WTC11 (cell line): ENCODE data around the gene PALM3. TPM values are rescaled to one million over a fixed set of nuclear protein-coding genes. Genes with fewer than 3 reads are reported as not detected.

Experiments
- ATAC-seq: fragments of 200-7000 bp; cut with Tn5 transposase; 2 replicates; pipeline ENCODE4 v1.10.0; 2021; ENCODE audit warnings: mild to moderate bottlenecking, moderate library complexity
- CTCF ChIA-PET: fragments of 300-600 bp; sonication (Branson Sonifier 250); formaldehyde crosslinking; loops from one replicate; lab custom pipeline; 2021; ENCODE audit warnings: antibody characterized with exemption; lab: Charles Lee
- POLR2A ChIA-PET: fragments of 350-600 bp; sonication (Branson Sonifier 250); formaldehyde crosslinking; loops from one replicate; lab custom pipeline; 2021; ENCODE audit warnings: antibody characterized with exemption; lab: Charles Lee
- DNase-seq: peaks from one replicate; pipeline ENCODE4 v3.0.0; 2021; ENCODE audit warnings: low spot score
- H3K27ac Mint-ChIP-seq: 2 replicates; pipeline ENCODE4 v1.8.0; 2021; ENCODE audit warnings: mixed read lengths
- H3K27me3 Mint-ChIP-seq: 2 replicates; pipeline ENCODE4 v1.8.0; 2021; ENCODE audit warnings: low read depth, mild to moderate bottlenecking, moderate library complexity, mixed read lengths
- H3K36me3 Mint-ChIP-seq: 2 replicates; pipeline ENCODE4 v1.8.0; 2021; ENCODE audit warnings: mixed read lengths
- H3K4me1 Mint-ChIP-seq: 2 replicates; pipeline ENCODE4 v1.8.0; 2022; ENCODE audit warnings: mixed read lengths
- H3K4me3 Mint-ChIP-seq: 2 replicates; pipeline ENCODE4 v1.8.0; 2021; ENCODE audit warnings: mild to moderate bottlenecking, moderate library complexity, mixed read lengths
- H3K9me3 Mint-ChIP-seq: 2 replicates; pipeline ENCODE4 v1.8.0; 2021; ENCODE audit warnings: mixed read lengths
- ATF2 ChIP-seq: sonication (generic); formaldehyde crosslinking; IDR thresholded peaks from 2 replicates; pipeline ENCODE4 v1.8.1; 2022; ENCODE audit warnings: low read depth, missing genetic modification reagents, borderline replicate concordance
- ELF4 ChIP-seq: sonication (generic); formaldehyde crosslinking; IDR thresholded peaks from 2 replicates; pipeline ENCODE4 v1.8.1; 2022; ENCODE audit warnings: low read depth, mild to moderate bottlenecking, moderate library complexity, missing genetic modification reagents
- FOXP1 ChIP-seq: sonication (generic); formaldehyde crosslinking; IDR thresholded peaks from 2 replicates; pipeline ENCODE4 v1.8.0; 2022; ENCODE audit warnings: missing genetic modification reagents, mild to moderate bottlenecking, moderate library complexity, borderline replicate concordance
- GRHL2 ChIP-seq: fragments of 250-450 bp; sonication (Bioruptor Pico); IDR thresholded peaks from 2 replicates; pipeline ENCODE4 v1.8.0; 2022; ENCODE audit warnings: mild to moderate bottlenecking, moderate library complexity; ENCODE audit not compliant: insufficient replicate concordance, severe bottlenecking
- HMGA2 ChIP-seq: fragments of 250-450 bp; sonication (Bioruptor Pico); IDR thresholded peaks from 2 replicates; pipeline ENCODE4 v1.4.0; 2021; ENCODE audit warnings: mild to moderate bottlenecking, moderate library complexity
- NFYB ChIP-seq: sonication (generic); formaldehyde crosslinking; conservative IDR thresholded peaks from 2 replicates; pipeline ENCODE4 v1.8.0; 2022; ENCODE audit warnings: low read depth, missing genetic modification reagents
- PRDM15 ChIP-seq: sonication (generic); formaldehyde crosslinking; IDR thresholded peaks from 2 replicates; pipeline ENCODE4 v1.8.0; 2022; ENCODE audit warnings: missing genetic modification reagents
- PRRX2 ChIP-seq: fragments of 250-450 bp; sonication (Bioruptor Pico); IDR thresholded peaks from 2 replicates; pipeline ENCODE4 v1.8.0; 2021; ENCODE audit warnings: mild to moderate bottlenecking
- SP1 ChIP-seq: sonication (generic); formaldehyde crosslinking; conservative IDR thresholded peaks from 2 replicates; pipeline ENCODE4 v1.8.1; 2022; ENCODE audit warnings: missing genetic modification reagents
- TCF7 ChIP-seq: sonication (generic); formaldehyde crosslinking; IDR thresholded peaks from 2 replicates; pipeline ENCODE4 v1.8.0; 2022; ENCODE audit warnings: mild to moderate bottlenecking, low read depth, missing genetic modification reagents, moderate library complexity
- USF1 ChIP-seq: sonication (generic); formaldehyde crosslinking; IDR thresholded peaks from 2 replicates; pipeline ENCODE4 v1.8.0; 2022; ENCODE audit warnings: mild to moderate bottlenecking, missing genetic modification reagents
- USF2 ChIP-seq: sonication (generic); formaldehyde crosslinking; IDR thresholded peaks from 2 replicates; pipeline ENCODE4 v1.8.1; 2023; ENCODE audit warnings: mild to moderate bottlenecking, missing genetic modification reagents, moderate library complexity
- ZBTB21 ChIP-seq: sonication (generic); formaldehyde crosslinking; IDR thresholded peaks from 2 replicates; pipeline ENCODE4 v1.8.1; 2023; ENCODE audit warnings: mild to moderate bottlenecking, missing genetic modification reagents, borderline replicate concordance
- ZNF121 ChIP-seq: sonication (generic); formaldehyde crosslinking; IDR thresholded peaks from 2 replicates; pipeline ENCODE4 v1.8.0; 2023; ENCODE audit warnings: missing genetic modification reagents
- ZNF138 ChIP-seq: sonication (generic); formaldehyde crosslinking; conservative IDR thresholded peaks from 2 replicates; pipeline ENCODE4 v1.8.1; 2022; ENCODE audit warnings: mild to moderate bottlenecking, moderate library complexity, missing genetic modification reagents
- ZNF232 ChIP-seq: sonication (generic); formaldehyde crosslinking; IDR thresholded peaks from 2 replicates; pipeline ENCODE4 v1.8.0; 2022; ENCODE audit warnings: mild to moderate bottlenecking, missing genetic modification reagents
- ZNF263 ChIP-seq: sonication (generic); formaldehyde crosslinking; IDR thresholded peaks from 2 replicates; pipeline ENCODE4 v1.8.1; 2022; ENCODE audit warnings: low read depth, mild to moderate bottlenecking, moderate library complexity, missing genetic modification reagents
- ZNF281 ChIP-seq: sonication (generic); formaldehyde crosslinking; IDR thresholded peaks from 2 replicates; pipeline ENCODE4 v1.8.0; 2023; ENCODE audit warnings: mild to moderate bottlenecking, missing genetic modification reagents
- ZNF317 ChIP-seq: sonication (generic); formaldehyde crosslinking; IDR thresholded peaks from 2 replicates; pipeline ENCODE4 v1.8.1; 2023; ENCODE audit warnings: low read depth, mild to moderate bottlenecking, moderate library complexity, missing genetic modification reagents, borderline replicate concordance
- total RNA-seq: library from RNA; stranded (reverse); gene quantifications from 3 replicates; pipeline ENCODE4 v1.2.3, GENCODE V29; 2021

The PALM3 gene
- total RNA-seq, 1 experiment from 2014 or later, result 31.1 TPM

GRCh38 chr19:14012378-14012915 lies 49.4 kb downstream of the PALM3 start:
- TF ChIP-seq FOXP1 (no peak), ZNF263 (CRISPR knock-in tag) (no peak), USF1 (CRISPR knock-in tag) (no peak), ZNF138 (CRISPR knock-in tag) (no peak), ZNF232 (CRISPR knock-in tag) (no peak), ZNF317 (CRISPR knock-in tag) (no peak), NFYB (CRISPR knock-in tag) (no peak), ELF4 (CRISPR knock-in tag) (no peak), ATF2 (CRISPR knock-in tag) (no peak), ZNF281 (no peak), HMGA2 (CRISPR knock-in tag) (no peak), GRHL2 (CRISPR knock-in tag) (no peak), USF2 (CRISPR knock-in tag) (no peak), ZBTB21 (CRISPR knock-in tag) (no peak), ZNF121 (CRISPR knock-in tag) (no peak), TCF7 (CRISPR knock-in tag) (no peak), PRDM15 (no peak), SP1 (CRISPR knock-in tag) (no peak), PRRX2 (CRISPR knock-in tag) (no peak)
- peaks cover 4% of the 10 kb centered on the region for H3K27me3 Mint-ChIP-seq
- no peaks in the 10 kb centered on the region for H3K4me1 Mint-ChIP-seq
- peaks cover 8% of the 10 kb centered on the region for H3K9me3 Mint-ChIP-seq
- DNase-seq, result no peak
- H3K27ac Mint-ChIP-seq, result no peak overlapping the region
- ChIA-PET POLR2A (no interaction called here), CTCF (no interaction called here)
- H3K36me3 Mint-ChIP-seq, result no peaks in the 10 kb centered on the region
- no peak for ATAC-seq
- no peak overlapping the region for H3K4me3 Mint-ChIP-seq
